ENCODE measurements around the gene KIF3A.

Gene KIF3A

GRCh38 chr5:132760049-132760420 lies 22.7 kb upstream of the KIF3A start:
- Histone ChIP-seq H2AFZ (ENCODE audit: low read depth, low read length) (no peak overlapping the region), H3K27ac (ENCODE audit: low read length) (no peak overlapping the region), H3K36me3 (ENCODE audit: insufficient read depth, low read length) (peaks cover 74% of the 10 kb centered on the region), H4K20me1 (ENCODE audit: insufficient read depth, low read length) (no peaks in the 10 kb centered on the region), H3K27me3 (ENCODE audit: insufficient read depth, low read length, poor library complexity) (no peaks in the 10 kb centered on the region), H3K9me3 (ENCODE audit: insufficient read depth, low read length, severe bottlenecking) (no peaks in the 10 kb centered on the region), H3K4me2 (ENCODE audit: insufficient read depth, low read length) (no peak overlapping the region), H3K4me3 (ENCODE audit: low read depth in 1 of 2, low read length in 2 of 2) (no peak overlapping the region), H3K79me2 (ENCODE audit: insufficient read depth, low read length) (no peaks in the 10 kb centered on the region), H3K4me1 (ENCODE audit: insufficient read depth, low read length) (no peaks in the 10 kb centered on the region), H3K9ac (ENCODE audit: low read depth, low read length) (no peak overlapping the region)
- no peak for TF ChIP-seq EZH2 (IDR thresholded peaks at IDR 0.05; ENCODE audit: borderline replicate concordance, low read depth, low read length, severe bottlenecking)
- TF ChIP-seq CTCF (IDR thresholded peaks at IDR 0.05; ENCODE audit: borderline replicate concordance, extremely low read depth, low read length, poor library complexity, severe bottlenecking): no peak
- ATAC-seq (ENCODE audit: insufficient read depth, low read depth) (no peak), DNase-seq (no peak)

- Histone ChIP-seq H3K4me1 (ENCODE audit: insufficient read depth, low read length) (no peaks in the 10 kb centered on the region), H3K9me3 (ENCODE audit: insufficient read depth, low read length, severe bottlenecking) (no peaks in the 10 kb centered on the region), H3K4me3 (ENCODE audit: low read depth in 1 of 2, low read length in 2 of 2) (no peak overlapping the region), H4K20me1 (ENCODE audit: insufficient read depth, low read length) (no peaks in the 10 kb centered on the region), H3K79me2 (ENCODE audit: insufficient read depth, low read length) (no peaks in the 10 kb centered on the region), H3K27me3 (ENCODE audit: insufficient read depth, low read length, poor library complexity) (no peaks in the 10 kb centered on the region), H2AFZ (ENCODE audit: low read depth, low read length) (no peak overlapping the region), H3K36me3 (ENCODE audit: insufficient read depth, low read length) (peaks cover 67% of the 10 kb centered on the region), H3K27ac (ENCODE audit: low read length) (no peak overlapping the region), H3K9ac (ENCODE audit: low read depth, low read length) (no peak overlapping the region), H3K4me2 (ENCODE audit: insufficient read depth, low read length) (no peak overlapping the region)
- TF ChIP-seq EZH2 (IDR thresholded peaks at IDR 0.05; ENCODE audit: borderline replicate concordance, low read depth, low read length, severe bottlenecking): no peak
- no peak for TF ChIP-seq CTCF (IDR thresholded peaks at IDR 0.05; ENCODE audit: borderline replicate concordance, extremely low read depth, low read length, poor library complexity, severe bottlenecking)
- no peak for DNase-seq
- ATAC-seq (ENCODE audit: insufficient read depth, low read depth): no peak
These were observed 22.0 kb upstream of the KIF3A start for GRCh38 chr5:132759114-132760048.

GRCh38 chr5:132758451-132758850 lies 21.1 kb upstream of the KIF3A start:
- Histone ChIP-seq H3K9ac (ENCODE audit: low read depth, low read length) (no peak overlapping the region), H3K4me2 (ENCODE audit: insufficient read depth, low read length) (no peak overlapping the region), H3K4me3 (ENCODE audit: low read depth in 1 of 2, low read length in 2 of 2) (no peak overlapping the region), H3K4me1 (ENCODE audit: insufficient read depth, low read length) (no peaks in the 10 kb centered on the region), H3K36me3 (ENCODE audit: insufficient read depth, low read length) (peaks cover 58% of the 10 kb centered on the region), H3K27me3 (ENCODE audit: insufficient read depth, low read length, poor library complexity) (no peaks in the 10 kb centered on the region), H2AFZ (ENCODE audit: low read depth, low read length) (no peak overlapping the region), H4K20me1 (ENCODE audit: insufficient read depth, low read length) (no peaks in the 10 kb centered on the region), H3K9me3 (ENCODE audit: insufficient read depth, low read length, severe bottlenecking) (no peaks in the 10 kb centered on the region), H3K79me2 (ENCODE audit: insufficient read depth, low read length) (no peaks in the 10 kb centered on the region), H3K27ac (ENCODE audit: low read length) (no peak overlapping the region)
- ATAC-seq (ENCODE audit: insufficient read depth, low read depth) (no peak), DNase-seq (no peak)
- TF ChIP-seq CTCF (IDR thresholded peaks at IDR 0.05; ENCODE audit: borderline replicate concordance, extremely low read depth, low read length, poor library complexity, severe bottlenecking) (no peak), EZH2 (IDR thresholded peaks at IDR 0.05; ENCODE audit: borderline replicate concordance, low read depth, low read length, severe bottlenecking) (no peak)
